22Rv1 (cell line): ENCODE data around the gene MISP.

Experiments used
- H3K27ac ChIP-seq: fragments of 450-650 bp; 2 replicates; pipeline ENCODE4 v1.5.1; 2017
- ZFX ChIP-seq: fragments of 450-650 bp; IDR thresholded peaks from 2 replicates; pipeline ENCODE4 v1.6.1; 2017; ENCODE audit warnings: antibody characterized with exemption, borderline replicate concordance
- TF ChIP-seq, protein P1 (sequence below): fragments of 450-650 bp; IDR thresholded peaks from 2 replicates; pipeline ENCODE4 v1.5.1; 2017; ENCODE audit warnings: mild to moderate bottlenecking

Gene MISP

DNA sequence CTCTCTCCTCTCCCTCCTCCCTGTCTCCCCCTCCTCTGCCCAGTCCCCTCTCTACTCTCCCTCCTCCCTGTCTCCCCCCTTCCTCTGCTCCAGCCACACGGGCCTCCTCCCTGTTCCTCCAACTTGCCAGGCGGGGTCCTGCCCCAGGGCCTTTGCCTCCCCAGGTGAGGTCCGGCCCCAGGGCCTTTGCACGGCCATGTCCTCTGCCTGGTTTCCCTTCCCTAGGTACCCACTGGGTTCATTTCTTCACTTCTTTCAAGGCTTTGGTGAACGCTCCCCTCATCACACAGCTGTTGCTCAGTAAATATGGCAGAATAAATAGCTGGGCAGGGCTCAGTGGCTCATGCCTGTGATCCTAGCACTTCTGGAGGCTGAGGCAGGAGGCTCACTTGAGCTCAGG, 21.2 kb downstream of the MISP start:
- no peak for TF ChIP-seq ZFX
- TF ChIP-seq, protein P1, sequence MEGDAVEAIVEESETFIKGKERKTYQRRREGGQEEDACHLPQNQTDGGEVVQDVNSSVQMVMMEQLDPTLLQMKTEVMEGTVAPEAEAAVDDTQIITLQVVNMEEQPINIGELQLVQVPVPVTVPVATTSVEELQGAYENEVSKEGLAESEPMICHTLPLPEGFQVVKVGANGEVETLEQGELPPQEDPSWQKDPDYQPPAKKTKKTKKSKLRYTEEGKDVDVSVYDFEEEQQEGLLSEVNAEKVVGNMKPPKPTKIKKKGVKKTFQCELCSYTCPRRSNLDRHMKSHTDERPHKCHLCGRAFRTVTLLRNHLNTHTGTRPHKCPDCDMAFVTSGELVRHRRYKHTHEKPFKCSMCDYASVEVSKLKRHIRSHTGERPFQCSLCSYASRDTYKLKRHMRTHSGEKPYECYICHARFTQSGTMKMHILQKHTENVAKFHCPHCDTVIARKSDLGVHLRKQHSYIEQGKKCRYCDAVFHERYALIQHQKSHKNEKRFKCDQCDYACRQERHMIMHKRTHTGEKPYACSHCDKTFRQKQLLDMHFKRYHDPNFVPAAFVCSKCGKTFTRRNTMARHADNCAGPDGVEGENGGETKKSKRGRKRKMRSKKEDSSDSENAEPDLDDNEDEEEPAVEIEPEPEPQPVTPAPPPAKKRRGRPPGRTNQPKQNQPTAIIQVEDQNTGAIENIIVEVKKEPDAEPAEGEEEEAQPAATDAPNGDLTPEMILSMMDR = no peak
- H3K27ac ChIP-seq = no peak overlapping the region

DNA sequence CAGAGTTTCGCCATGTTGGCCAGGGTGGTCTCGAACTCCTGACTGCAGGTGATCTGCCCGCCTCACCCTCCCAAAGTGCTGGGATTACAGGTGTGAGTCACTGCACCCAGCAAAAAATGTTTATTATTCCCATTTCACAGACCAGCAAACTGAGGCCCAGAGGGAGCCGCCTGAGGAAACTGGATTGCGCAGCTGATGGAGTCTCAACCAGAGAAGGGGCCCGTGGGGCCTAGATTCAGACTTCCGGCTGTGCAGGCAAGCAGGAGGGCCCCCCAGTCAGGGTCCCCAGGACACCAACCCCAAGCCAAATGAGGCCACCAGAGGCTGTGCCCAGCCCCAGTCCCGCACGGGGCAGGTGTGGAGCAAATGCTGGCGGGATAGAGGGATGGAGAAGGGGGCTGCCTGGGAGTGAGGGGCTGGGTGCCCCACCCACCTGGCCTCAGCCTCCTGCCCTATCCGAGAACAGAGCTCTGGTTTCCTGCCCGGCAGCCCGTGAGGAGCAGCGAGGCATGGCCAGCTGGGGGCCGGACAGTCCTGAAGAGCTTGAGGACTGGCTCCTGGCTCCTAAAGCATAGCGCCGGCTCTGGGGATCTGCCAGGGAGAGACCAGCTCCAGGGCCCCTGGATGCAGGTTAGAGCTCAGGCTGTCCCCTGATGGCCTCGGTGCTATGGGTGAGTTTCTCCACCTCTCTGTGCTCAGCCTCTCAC, 22.0 kb downstream of the MISP start:
- no peak overlapping the region for H3K27ac ChIP-seq
- no peak for TF ChIP-seq ZFX
- TF ChIP-seq, protein P1 = no peak

DNA sequence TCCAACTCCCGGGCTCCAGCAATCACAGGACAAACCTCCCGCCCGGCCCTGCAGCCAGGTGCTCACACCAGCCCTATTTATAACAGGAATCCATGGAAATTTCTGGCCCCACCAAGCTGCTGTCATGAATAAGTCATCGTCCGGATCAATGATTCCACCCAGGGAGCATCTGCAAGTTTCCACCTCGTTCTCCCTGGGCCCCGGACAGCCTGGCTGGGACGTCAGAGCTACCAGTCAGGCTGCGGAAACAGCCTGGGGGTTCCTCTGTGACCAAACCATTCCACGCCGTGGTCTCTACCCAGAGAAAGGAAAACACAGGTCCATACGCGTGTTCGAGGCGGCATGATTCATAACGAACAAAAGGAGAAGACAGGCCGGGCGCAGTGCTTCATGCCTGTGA, 25.6 kb downstream of the MISP start:
- TF ChIP-seq, protein P1 = no peak
- no peak for TF ChIP-seq ZFX
- no peak overlapping the region for H3K27ac ChIP-seq

DNA sequence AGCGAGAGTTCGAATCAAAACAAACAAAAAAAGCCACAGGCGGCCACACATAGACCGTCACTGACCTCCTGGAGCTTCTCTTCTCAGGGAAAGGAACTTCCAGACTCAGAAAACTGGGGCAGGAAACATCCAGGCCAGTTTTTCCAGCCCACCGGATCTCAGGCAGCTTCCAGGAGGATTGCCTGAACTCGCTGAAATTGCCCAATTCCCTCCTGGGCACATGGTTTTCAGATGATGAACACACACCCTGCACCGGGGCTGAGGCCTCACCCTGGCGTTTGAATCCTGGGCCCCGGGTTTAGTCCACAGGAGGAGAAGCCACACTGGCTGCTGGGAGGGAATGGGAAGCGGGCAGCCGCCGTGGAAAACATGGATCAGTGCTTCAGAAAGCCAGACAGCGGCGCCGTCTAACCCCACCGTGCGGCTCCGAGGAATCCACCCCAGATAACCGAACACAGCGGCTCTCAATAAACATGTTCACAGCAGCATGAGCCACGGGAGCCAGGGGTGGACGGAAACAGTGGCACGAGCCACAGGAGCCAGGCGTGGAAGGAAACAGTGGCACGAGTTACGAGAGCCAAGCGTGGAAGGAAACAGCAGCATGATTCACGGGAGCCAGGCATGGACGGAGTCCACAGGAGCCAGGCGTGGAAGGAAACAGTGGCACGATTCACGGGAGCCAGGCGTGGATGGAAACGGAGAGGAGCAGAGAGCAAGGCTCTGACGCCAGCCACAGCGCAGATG, 28.2 kb downstream of the MISP start:
- no peak for TF ChIP-seq ZFX
- TF ChIP-seq, protein P1 = no peak
- H3K27ac ChIP-seq = no peak overlapping the region

DNA sequence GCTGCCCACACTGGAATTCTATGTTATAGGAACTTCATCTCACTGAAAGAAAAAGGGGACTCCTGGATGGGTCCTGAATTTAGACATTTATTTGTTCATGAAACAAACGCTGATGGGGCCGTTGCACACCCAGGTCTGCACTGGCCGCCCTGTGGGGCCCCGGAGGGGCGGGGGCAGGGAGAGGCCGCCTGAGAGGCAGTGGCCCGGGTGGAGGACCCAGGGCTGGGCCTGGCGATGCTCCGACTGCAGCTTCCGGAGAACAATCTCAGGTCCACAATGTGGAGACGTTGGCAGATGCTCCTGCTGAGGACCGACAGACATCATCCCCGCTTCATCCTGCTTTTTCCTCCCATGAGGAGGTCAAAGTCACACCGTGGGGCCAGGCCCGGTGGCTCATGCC, 30.0 kb downstream of the MISP start:
- TF ChIP-seq, protein P1 = no peak
- no peak for TF ChIP-seq ZFX
- H3K27ac ChIP-seq = no peak overlapping the region

DNA sequence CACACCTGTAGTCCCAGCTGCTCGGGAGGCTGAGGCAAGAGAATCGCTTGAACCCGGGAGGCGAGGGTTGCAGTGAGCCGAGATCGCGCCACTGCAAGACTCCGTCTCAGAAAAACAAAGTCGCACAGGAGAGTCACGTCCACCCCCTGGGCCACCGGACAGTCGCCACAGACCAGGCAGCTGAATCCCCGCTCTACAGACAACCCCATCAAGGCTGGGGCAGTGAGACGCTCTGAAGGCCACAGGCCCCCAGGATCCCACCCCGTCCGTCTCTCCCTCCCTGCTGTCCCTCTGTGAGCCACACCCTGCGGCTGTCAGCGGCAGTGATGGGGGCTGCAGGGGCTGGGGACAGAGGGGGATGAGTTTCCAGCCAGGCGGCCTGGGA, 30.9 kb downstream of the MISP start:
- no peak overlapping the region for H3K27ac ChIP-seq

More for the DNA sequence above, 30.9 kb downstream of the MISP start:
- TF ChIP-seq, protein P1 = no peak
- TF ChIP-seq ZFX = no peak
